Right lung (tissue), 5 donors: ENCODE data around the gene CBY2. TPM values are rescaled to one million over a fixed set of nuclear protein-coding genes. Genes with fewer than 3 reads are reported as not detected.

Experiments used
- DNase-seq, 2 donors: peaks; one replicate each; pipeline ENCODE4 v3.0.0-alpha.2; 2013
- polyA plus RNA-seq, 5 donors: library from polyadenylated mRNA; unstranded; fragments of 120-200 nt; gene quantifications; one replicate each; pipeline versions ENCODE4 v1.2.1 to v1.2.3, GENCODE V29; 2013; ENCODE audit warnings: inconsistent platforms in 1 of 5, low replicate concordance in 1 of 5; ENCODE audit not compliant: insufficient read length in 5 of 5, insufficient read depth in 1 of 5

The CBY2 gene
- polyA plus RNA-seq, 5 donors, result not detected

DNA sequence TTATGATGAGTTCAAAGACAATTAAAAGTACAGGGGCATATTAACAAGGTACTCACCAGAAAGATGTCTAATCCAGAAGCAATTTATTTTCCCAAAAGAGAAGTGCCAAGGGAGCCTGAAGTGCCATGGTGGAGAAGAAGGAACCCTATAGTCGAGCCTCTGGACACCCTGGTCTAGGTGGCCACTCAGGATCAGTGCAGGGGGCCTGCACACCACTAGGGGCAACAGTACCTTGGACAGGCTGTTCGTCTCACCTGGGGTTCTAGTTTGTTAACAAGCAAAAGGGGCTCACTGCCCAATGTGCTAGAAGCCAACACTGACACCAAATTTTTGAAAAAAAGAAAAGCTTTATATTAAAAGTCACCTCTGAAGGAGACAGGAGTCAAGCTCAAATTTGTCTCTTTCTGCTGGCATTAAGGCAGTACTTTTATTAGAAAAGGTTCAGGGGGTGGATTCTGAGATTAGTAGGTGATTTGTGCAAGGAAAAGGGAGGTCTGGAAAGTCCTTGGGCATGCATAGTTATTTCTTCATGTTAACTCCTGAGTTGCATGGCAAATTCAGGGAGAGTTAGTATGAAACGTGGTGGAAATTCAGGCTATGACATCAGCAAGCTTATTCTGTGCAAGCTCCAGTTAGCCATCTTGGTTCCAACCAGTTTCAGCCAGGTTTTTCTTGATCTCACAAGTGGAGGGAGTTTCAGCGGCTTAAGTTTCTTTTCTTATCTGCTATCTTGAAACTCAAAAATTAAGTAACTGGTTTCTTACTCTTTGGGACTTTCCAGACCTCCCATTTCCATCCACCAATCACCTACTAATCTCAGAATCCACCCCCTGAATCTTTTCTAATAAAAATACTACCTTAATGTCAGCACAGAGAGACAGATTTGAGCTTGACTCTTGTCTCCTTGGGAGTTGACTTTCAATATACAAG lies 884 bp upstream of the CBY2 start:
- DNase-seq, result no peak

DNA sequence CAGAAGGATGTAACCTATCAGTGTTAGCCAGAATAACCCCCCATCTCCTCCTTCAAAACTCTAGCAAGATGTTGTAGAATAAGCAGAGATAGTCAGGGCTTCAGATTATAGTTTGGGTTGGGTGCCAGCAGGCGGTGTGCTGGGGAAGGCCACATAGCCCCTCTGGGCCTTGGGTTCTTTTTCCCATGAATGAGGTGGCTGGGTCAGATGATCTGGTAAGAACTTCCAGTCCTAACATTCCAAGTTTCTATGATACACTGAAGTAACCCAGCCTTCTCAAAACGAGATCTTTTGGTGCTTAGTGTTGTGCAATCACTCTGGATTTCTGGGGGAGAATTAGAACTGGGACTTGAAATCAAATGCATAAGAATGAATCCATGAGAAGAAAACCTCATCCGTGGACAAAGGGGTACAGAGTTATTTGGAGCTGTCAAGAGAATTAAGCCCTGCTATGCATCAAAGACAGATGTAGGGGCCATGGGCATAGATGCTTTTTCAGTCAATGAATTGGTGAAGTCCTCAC lies 810 bp downstream of the CBY2 start:
- no peak for DNase-seq

DNA sequence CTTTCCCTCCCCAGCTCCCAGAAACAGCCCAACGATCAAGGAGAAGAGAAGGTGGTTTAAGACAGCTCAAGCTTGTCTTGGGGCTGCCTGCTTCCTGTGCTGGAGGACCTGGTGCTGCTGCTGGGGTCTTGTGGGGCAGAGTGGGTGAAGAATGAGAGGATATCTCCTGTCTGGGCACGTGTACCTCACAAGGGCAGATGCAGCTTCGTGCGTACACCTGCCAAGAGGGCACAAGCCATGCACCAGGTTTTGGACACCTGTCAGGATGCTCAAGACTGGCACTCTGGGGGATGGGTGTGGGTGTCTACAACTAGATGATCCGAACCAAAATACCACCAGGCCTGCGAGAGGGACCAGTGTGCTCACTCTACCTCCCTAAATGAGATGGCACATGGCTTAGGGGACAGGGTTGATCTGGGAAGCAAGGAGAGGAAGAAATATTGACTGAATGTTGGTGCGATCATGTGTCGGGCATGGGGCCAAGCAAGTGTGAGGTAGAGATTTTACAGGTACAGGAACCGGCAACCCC lies 2.2 kb downstream of the CBY2 start:
- DNase-seq, result no peak

DNA sequence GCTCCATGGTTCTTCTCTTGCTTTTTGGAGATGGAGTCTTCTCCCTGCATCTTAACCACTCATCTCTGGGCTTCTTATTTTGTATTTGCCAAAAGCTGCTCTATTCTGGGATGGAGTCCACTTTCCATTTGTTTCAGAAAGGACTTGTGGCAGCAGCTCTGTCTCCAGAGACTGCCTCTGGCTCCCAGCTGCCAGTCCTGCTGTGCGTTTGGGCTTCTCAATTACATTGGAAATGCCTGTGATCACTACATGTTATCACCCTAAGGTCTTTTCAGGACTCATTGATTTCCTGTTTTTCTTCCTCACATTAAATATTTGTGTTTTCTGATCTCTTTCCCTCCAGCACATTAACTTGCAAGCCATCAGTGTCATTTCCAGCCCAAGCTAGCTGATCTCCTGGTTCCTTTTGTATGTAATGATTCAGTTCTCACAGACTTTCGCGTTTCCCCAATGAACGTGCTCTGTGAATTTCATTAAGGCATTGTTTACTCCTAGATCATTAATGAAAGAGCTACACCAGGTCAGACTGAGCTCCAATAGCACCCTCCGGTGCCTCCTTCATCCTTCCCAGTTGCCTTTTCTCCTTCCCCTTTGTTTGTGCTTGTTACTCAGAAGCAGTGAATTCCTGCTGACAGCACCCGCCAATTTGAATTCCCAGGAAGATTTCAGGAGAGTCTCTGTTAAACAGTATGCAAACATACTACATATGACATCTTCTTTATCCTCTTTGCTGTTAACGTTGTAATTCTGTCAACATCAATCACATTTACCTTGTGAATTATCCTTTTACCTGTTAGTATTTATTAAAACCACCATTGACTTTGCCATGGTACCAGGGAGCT lies 3.0 kb downstream of the CBY2 start:
- DNase-seq, result no peak

DNA sequence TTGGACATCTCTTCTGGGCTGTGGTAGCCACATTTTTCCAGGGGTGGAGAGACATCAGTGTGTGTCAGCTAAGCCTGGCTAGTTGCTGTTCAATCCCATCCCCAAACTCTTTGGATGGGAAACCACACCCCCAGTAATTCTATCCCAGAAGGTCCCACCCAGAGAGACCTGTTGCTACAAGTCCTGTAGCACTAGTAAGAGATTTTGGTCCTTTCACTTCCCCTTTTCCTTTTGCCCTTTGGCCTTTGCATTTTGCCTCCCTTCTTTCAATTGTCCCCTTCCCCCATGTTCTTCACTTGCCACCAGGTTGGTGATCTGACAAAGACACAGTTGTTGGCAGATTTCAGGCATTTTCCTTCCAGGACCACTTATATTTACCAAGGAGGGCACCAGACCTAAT lies 3.8 kb downstream of the CBY2 start:
- no peak for DNase-seq

DNA sequence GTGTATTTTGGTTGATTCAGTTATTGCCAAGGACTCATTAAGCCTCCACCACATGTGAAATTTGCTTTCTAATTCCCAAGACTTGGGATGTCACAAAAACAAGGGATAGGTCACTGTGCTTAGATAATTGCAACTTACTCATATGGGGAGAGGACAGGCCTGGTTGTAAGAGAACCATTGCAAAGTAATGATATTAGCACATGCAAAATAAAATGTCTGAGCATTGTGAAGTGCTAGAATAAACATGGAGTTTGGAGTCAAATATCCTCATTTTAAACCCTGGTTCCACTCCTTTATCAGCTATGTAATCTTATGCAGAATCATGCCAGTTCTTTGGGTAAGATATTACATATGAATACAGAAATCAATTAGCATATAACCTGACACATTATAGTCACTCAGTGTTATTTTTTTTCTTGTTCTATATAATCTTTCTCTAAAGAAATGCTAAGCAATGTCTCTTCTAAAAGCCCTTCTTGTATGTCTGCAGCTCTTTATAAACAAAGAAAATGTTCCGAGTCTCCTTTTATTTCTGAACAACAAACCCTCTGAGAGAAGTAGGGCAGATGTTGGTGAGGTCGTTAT lies 5.5 kb downstream of the CBY2 start:
- DNase-seq, result no peak

DNA sequence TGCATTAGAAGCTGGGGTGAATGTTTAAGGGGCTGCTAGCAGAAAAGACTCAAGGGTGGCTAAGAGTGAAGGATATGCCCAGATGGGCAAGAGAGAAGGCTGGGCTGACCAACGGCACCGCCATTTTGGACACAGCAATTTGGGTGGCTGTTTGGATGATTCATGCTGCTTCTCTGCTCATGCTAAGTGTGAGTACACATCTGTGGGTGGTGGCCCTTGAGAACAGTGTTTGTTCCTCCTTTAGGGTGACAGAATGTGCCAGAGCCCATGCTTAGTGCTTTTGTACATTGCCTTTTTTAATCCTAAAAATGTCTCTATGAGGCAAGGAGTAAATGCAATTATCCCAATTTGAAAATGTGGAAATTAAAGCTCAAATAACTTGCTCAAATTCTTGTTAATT lies 9.8 kb downstream of the CBY2 start:
- DNase-seq, result no peak

DNA sequence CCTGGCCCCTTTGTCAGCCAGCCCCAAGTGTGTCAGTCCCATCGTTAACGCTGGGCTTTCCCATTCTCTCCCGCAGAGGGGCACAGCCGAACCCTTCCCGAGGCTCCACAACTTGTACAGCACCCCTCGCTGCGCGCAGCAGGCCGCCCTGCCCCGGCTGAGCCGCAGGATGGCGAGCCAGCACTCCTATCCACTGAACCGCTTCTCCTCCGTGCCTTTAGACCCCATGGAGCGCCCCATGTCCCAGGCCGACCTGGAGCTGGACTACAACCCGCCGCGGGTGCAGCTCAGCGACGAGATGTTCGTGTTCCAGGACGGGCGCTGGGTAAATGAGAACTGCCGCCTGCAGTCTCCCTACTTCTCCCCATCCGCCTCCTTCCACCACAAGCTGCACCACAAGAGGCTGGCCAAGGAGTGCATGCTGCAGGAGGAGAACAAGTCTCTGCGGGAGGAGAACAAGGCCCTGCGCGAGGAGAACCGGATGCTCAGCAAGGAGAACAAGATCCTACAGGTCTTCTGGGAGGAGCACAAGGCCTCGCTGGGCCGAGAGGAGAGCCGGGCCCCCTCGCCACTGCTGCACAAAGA lies 11.1 kb downstream of the CBY2 start:
- DNase-seq, result no peak

DNA sequence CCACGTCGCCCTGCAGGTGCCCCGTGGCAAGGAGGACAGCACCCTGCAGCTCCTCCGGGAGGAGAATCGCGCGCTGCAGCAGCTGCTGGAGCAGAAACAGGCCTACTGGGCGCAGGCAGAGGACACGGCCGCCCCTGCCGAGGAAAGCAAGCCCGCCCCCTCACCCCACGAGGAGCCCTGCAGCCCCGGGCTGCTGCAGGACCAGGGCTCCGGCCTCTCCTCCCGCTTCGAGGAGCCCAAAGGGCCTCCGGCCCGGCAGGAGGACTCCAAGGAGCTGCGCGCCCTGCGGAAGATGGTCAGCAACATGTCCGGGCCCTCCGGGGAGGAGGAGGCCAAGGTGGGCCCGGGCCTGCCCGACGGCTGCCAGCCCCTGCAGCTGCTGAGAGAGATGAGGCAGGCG lies 11.6 kb downstream of the CBY2 start:
- DNase-seq, result no peak

DNA sequence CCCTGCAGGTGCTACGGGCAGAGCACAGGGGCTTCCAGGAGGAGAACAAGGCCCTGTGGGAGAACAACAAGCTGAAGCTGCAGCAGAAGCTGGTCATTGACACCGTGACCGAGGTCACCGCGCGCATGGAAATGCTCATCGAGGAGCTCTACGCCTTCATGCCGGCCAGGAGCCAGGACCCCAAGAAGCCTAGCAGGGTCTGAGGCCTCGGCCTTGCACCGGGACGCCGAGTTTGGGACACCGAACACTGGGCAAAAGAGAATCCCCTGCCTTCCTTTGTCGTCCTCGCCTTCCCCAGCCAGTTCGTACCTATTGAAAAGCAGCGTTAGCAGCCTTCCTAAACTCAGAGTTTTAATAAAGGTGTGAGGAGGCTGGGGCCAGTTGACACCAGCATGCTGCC lies 12.1 kb downstream of the CBY2 start:
- no peak for DNase-seq

DNA sequence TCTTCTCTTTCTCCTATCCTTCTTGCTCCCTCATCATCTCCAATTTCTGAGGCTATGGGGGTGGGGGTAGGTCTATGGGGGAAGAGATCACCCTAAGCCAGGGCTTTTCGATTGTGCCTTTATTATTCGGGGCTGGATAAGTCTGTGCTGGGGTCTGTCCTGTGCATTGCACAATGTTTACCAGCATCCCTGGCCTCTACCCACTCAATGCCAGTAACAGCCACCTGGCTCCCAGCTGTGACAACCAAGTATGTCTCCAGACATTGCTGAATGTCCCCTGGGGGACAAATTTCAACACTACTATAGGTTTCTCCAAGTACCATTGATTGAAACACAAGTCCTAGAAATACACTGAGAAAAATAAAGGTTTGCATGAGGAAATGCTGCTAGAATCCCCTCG lies 13.2 kb downstream of the CBY2 start:
- no peak for DNase-seq

DNA sequence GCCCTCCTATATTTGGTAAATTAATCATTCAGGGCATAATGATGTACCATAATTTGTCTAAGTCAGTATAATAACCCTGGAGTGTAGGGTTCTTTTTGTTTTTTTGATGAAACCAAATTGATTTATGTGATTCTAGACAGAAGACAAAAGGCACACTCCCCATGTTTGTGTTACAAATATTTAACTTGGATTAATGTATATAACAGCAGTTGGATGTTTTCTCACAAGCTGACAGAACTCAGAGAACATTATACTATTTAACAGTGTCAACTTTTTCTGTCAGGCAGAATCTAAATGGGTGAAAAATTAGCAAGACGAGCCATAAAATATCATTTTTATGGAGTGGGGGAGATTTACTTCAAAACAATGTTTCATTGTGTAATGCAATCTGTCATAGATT lies 15.2 kb downstream of the CBY2 start:
- DNase-seq, result peak in 1 of 2 donors; percentile 5

DNA sequence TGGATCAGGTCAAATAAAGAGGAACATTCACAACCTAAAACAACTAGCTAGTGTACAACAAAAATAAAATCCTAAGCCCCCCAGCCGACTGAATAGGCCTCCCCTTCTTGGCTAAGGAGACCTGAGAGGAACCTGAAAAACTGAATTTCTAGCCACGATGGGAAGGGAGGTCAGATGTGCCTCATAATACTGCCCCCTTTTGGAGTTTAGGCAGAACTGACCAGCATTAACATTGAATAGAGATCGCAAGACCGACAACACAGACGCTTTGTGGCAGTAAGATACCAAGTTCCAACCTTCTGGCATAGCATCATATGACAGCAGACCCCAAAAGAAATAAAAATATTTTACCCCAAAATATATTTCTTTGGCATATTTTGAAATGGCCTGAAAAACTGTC lies 15.9 kb downstream of the CBY2 start:
- DNase-seq, result no peak

DNA sequence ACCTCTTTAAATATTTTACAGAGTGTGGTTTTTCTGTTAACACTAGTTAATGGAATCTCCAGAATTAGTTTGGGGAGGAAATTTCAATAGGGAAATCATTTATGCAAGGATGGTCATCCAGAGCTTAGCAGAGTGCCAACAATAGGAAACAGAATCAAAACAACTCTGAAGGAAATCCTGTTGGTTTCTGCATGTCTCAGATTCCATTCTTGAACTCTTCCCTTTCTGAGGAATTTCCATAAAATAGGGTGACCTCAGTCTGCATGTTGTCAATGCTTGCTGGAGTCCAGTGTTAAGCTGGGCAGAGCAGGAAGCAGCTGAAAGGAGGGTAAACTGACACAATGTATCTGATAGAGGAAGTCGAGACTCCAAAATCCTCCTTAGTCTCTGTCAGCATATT lies 16.9 kb downstream of the CBY2 start:
- DNase-seq, result no peak

DNA sequence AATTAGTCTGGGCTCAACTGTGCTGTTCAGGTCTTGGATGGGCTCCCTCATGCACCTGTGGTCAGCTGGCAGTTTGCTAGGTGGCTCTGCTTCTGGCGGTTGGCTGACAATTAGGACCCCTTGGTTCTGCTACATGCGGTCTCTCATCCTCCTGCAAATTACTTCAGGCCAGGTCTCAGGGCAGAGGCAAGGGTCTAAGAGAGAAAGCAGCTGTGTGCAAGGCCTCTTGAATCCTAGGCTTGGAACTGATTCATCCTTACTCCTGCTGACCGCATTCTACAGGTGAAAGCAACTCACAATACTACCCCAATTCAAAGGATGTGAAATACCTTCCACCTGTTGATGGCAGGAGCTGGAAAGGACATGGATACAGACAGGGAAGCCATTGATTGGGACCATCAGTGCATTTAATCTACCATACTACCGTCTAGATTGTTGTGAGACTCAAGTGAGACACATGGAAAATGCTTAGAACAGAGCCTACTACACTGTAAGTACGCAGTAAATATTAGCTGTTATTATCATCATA lies 19.1 kb downstream of the CBY2 start:
- no peak for DNase-seq

DNA sequence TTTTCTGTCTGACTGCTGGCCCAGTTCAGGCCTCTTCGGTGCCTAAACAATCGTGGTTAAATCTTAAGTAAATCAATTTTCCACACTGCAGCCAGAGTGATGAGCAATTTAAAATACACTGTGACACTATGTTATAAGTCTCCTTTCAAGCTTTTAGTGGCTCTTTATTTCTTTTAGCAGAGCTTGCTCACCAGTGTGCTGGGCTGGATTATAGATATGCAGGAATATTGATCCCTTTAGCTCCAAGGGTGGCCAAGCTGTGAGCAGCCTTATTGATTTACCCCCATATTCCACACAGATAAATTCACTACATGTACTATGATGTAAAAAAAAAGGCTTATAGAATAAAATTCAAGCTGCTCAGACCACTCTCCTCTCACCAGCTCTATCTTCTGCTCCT lies 21.7 kb downstream of the CBY2 start:
- DNase-seq, result no peak

DNA sequence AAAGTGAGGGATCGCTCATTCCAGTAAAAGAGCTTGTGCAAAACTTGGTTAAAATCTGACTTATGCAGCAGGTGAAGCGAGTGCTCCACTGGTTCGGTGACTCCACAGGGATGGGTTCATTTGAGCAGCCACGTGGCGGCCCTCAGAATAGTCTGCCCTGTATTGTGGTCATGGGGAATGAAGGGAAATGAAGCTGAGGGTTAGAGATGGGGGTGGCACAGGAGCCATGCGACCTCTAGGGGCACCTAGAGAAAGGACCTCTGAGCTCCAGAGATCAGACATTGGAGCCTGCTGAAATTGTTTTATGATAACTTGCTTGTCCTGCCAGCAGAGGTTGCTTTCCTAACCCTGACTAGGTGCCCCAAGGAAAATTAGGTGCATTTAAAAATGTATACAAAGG lies 26.6 kb downstream of the CBY2 start:
- no peak for DNase-seq

DNA sequence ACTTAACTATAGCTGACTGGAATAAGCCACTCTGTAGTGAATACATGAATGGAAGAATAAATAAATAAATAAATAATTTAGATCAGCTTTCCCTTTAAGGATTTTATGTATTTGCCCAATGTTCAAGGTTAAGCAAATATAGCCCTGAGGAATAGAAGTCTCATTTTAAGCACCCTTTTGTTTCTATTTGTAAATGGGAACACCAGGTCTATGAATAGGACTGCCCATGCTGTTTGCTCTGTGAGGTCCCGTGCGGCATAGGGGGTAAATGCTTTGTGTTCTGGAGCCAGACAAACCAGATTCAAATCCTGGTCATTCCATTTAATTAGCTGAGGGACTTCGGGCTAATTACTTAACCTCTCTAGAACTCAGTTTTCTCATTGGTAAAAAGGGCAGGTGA lies 29.3 kb downstream of the CBY2 start:
- DNase-seq, result no peak

DNA sequence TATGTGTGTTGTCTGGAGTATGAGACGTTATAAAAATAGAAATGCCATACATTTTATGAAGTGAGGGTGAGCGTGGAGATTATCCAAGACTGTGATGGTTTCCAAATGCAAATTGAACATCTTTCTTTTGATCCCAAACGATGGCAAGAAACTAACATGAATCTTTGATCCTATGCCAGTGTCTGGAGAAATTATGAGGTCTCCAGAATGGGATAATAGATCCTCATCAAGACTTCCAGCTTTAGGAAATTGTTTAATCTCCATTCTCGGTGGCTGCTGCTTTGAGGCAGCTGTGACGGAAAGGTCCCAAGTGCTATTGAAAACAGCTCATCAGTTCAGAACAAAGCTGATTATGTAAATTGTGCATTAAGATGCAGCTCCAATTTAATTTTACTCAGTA lies 30.8 kb downstream of the CBY2 start:
- DNase-seq, result peak; percentile 26 to 30

DNA sequence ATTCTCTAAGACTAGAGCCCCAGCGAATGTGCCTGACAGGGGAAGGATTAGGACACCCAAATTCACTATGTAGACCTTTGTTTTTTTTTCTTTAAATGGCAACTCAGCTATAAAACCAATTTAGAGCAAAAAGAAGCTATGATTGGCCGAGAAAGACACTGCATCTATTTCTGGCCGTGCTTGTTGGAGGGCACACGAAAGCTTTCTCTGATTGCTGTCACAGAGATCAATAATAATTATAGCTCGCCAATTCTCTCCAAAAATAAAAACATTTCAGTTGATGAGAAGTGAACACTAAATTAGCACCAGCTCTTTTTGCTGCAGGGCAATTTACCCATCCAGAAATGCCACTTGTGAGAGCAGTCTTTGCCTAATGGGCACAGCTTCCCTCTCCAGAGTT lies 31.2 kb downstream of the CBY2 start:
- no peak for DNase-seq

DNA sequence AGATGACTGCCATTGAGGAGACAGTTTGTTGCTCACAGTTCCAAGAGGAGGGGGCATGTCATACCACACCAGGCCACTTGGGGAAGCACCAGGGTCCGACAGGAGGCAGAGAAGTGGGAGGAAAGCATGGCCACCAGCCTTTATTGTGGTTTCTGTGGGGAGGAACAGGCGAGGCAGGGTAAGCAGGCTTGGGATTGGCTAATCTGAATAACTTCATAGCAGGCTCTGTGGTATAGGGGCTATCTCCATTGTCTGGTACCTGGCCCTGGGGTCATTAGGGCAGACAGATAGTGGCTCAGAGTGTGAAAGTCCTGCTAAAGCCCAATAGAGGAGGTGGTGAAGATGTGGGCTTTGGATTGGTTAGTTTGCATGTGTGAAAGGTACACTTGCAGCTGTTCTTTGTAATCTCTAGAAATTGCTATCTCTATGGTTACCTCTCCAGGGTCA lies 35.5 kb downstream of the CBY2 start:
- DNase-seq, result no peak
